Measurements from ENCODE around the gene ADAT3. TPM values are rescaled to one million over a fixed set of nuclear protein-coding genes. Genes with fewer than 3 reads are reported as not detected.

Gene ADAT3
- total RNA-seq, 1 donor from 2014 or later: 2.4 TPM

GRCh38 chr19:1956122-1956494 lies 50.9 kb downstream of the ADAT3 start:
- no peak for DNase-seq (ENCODE audit: low read depth, low spot score)

DNA sequence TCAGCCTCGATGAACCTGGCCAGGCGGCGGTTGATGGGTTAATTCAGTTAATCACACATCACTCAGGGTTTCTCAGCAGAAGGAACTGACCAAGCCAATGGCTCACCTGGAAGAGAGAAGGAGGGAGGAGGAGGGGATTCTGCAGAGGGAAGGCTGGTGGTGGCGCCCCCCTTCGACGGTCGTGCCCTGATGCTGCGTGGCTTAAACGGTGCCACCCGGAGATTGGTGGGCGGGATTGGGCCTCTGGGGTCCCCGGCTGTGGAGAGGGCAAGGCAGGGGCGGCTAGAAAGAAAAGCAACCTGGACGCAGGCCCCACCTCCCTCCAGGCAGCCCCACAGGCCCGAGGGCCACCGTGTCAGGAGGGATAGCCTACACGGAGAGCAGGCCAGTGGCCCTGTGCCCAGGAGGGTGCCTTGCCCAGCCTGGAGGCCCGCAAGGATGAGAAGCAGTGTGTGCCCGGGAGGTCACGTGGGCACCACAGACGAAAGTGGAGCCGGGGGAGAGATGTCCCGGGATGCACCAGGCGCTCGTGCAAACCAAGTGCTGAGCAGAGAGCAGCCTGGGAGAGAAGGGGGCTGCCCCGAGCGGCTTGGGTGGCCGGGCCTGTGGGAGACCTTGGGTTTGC lies 51.8 kb downstream of the ADAT3 start:
- no peak for DNase-seq (ENCODE audit: low read depth, low spot score)

GRCh38 chr19:1957562-1958248 lies 52.5 kb downstream of the ADAT3 start:
- no peak for DNase-seq (ENCODE audit: low read depth, low spot score)

GRCh38 chr19:1959928-1960589 lies 54.9 kb downstream of the ADAT3 start:
- DNase-seq (ENCODE audit: low read depth, low spot score): no peak

- DNase-seq (ENCODE audit: low read depth, low spot score): no peak
Measured at GRCh38 chr19:1961000-1961883, 56.0 kb downstream of the ADAT3 start.

DNA sequence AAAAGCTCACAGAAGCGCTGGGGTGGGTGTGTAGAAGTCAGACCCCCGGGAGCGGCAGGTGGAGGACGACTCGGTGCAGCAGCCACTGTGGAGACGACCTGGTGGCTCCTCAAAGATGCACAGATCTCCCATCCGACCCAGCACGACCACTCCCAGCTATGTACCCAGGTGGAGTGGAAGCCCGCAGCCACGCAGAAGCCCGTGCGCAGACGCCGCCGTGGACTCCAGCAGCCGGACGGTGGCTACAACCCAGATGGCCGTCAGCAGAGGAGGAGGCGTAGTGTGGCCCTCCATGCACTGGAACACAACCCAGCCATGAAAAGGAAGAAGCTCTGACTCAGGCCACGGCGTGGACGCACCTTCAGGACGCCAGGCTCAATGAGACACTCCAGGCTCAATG lies 57.5 kb downstream of the ADAT3 start:
- no peak for DNase-seq (ENCODE audit: low read depth, low spot score)

Other genes with a start within 250 kb of the ADAT3 start
- gene ONECUT3, start 151.9 kb upstream of the ADAT3 start, total RNA-seq: not detected in 2 replicates
- gene ATP8B3, start 93.1 kb upstream of the ADAT3 start, total RNA-seq: 0.92 and 3.3 TPM in 2 replicates
- gene REXO1, start 56.9 kb upstream of the ADAT3 start, total RNA-seq: 6.5 and 6.8 TPM in 2 replicates
- 7.0 and 9.8 TPM in 2 replicates for gene KLF16, start 41.8 kb upstream of the ADAT3 start, total RNA-seq
- 77.4 and 128 TPM in 2 replicates for gene ABHD17A, start 19.9 kb upstream of the ADAT3 start, total RNA-seq
- gene SCAMP4, start within 50 bp of the ADAT3 start, total RNA-seq: 23.7 and 26.2 TPM in 2 replicates
- 88.6 and 107 TPM in 2 replicates for gene CSNK1G2, start 35.8 kb downstream of the ADAT3 start, total RNA-seq
- 52.9 and 61.7 TPM in 2 replicates for gene BTBD2, start 110.3 kb downstream of the ADAT3 start, total RNA-seq
- gene MKNK2, start 145.8 kb downstream of the ADAT3 start, total RNA-seq: 85.2 and 170 TPM in 2 replicates
- gene MOB3A, start 190.9 kb downstream of the ADAT3 start, total RNA-seq: 18.7 and 25.5 TPM in 2 replicates
- 0.46 and 0.74 TPM in 2 replicates for gene IZUMO4, start 191.5 kb downstream of the ADAT3 start, total RNA-seq
- gene AP3D1, start 246.2 kb downstream of the ADAT3 start, total RNA-seq: 90.9 and 100 TPM in 2 replicates

All from pulmonary artery endothelial cell (primary cell).